ENCODE data around the gene LBP. TPM values are rescaled to one million over a fixed set of nuclear protein-coding genes. Genes with fewer than 3 reads are reported as not detected.
"Not testable (repeated sequence)": the region's sequence is repeated elsewhere in the genome, so short reads cannot be mapped to it uniquely, and the experiment has no call there.

Gene LBP
- total RNA-seq, 1 donor = 1.8 TPM

DNA sequence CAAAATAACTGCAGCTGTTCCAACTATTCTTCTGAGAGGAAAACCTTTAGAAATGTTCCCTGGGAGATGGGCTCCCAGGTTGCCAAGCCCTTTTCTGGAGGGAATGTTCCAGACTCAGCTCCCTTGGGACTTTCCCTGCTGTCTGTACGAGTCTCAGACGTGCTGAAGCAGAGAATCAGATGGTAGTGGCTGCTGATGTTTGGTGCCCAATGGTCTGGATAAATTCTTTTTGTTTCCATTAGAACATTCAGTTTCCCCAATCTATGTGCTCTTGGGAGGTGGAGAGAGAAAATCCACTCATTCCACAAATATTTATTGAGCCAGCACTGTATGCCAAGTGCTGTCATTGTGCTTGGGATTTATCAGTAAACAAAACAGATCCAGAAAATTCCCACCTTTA is 48.9 kb downstream of the LBP start:
- no peak overlapping the region for H3K4me3 ChIP-seq (ENCODE audit: insufficient read depth, low read length)

GRCh38 chr20:38395751-38396395 is 49.6 kb downstream of the LBP start:
- H3K79me2 ChIP-seq (ENCODE audit: insufficient read depth, low read length) = not testable (repeated sequence)

More for the DNA sequence above, 48.9 kb downstream of the LBP start:
- Histone ChIP-seq H2AFZ (ENCODE audit: low read length) (no peak overlapping the region), H3K36me3 (ENCODE audit: insufficient read depth, low read length) (no peaks in the 10 kb centered on the region), H3K4me2 (ENCODE audit: insufficient read depth, low read length) (no peak overlapping the region), H3K4me1 (ENCODE audit: insufficient read depth, low read length) (peaks cover 4% of the 10 kb centered on the region), H3K9me3 (ENCODE audit: low read depth, low read length) (no peaks in the 10 kb centered on the region), H3K27me3 (ENCODE audit: insufficient read depth, low read length) (peaks cover 3% of the 10 kb centered on the region), H3K27ac (ENCODE audit: low read depth, low read length) (no peak overlapping the region), H4K20me1 (ENCODE audit: insufficient read depth, low read length) (no peaks in the 10 kb centered on the region), H3K79me2 (ENCODE audit: insufficient read depth, low read length) (no peaks in the 10 kb centered on the region)
- DNase-seq (ENCODE audit: insufficient read length, low spot score, missing footprints) = no peak
- TF ChIP-seq, protein P1, sequence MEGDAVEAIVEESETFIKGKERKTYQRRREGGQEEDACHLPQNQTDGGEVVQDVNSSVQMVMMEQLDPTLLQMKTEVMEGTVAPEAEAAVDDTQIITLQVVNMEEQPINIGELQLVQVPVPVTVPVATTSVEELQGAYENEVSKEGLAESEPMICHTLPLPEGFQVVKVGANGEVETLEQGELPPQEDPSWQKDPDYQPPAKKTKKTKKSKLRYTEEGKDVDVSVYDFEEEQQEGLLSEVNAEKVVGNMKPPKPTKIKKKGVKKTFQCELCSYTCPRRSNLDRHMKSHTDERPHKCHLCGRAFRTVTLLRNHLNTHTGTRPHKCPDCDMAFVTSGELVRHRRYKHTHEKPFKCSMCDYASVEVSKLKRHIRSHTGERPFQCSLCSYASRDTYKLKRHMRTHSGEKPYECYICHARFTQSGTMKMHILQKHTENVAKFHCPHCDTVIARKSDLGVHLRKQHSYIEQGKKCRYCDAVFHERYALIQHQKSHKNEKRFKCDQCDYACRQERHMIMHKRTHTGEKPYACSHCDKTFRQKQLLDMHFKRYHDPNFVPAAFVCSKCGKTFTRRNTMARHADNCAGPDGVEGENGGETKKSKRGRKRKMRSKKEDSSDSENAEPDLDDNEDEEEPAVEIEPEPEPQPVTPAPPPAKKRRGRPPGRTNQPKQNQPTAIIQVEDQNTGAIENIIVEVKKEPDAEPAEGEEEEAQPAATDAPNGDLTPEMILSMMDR (IDR thresholded peaks at IDR 0.05; ENCODE audit: extremely low read depth, low read depth, low read length) = no peak

DNA sequence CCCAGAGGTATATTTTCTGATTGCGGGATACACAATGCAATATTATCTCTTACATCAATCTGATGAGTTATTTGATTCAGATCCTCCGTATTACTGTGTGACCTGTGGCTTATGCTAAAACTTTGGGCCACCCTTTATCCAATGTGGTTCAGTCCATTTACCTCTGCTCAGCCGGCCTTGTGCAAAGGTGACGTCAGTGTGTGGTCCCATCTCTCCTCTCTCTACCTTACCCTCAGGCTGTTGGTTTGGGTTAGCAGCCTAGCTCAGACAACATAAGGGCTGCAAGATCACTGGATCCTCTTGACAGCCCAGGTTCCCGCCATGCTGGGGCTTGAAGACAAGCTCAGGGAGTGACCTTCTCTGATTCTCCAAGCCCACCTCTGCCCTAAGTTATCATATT is 55.8 kb downstream of the LBP start:
- Histone ChIP-seq H3K27ac (ENCODE audit: low read depth, low read length) (no peak overlapping the region), H3K4me1 (ENCODE audit: insufficient read depth, low read length) (no peaks in the 10 kb centered on the region), H3K9me3 (ENCODE audit: low read depth, low read length) (no peaks in the 10 kb centered on the region), H3K36me3 (ENCODE audit: insufficient read depth, low read length) (no peaks in the 10 kb centered on the region), H2AFZ (ENCODE audit: low read length) (no peak overlapping the region), H3K4me3 (ENCODE audit: insufficient read depth, low read length) (no peak overlapping the region), H3K4me2 (ENCODE audit: insufficient read depth, low read length) (no peak overlapping the region), H4K20me1 (ENCODE audit: insufficient read depth, low read length) (no peaks in the 10 kb centered on the region), H3K27me3 (ENCODE audit: insufficient read depth, low read length) (no peaks in the 10 kb centered on the region), H3K79me2 (ENCODE audit: insufficient read depth, low read length) (no peaks in the 10 kb centered on the region)
- TF ChIP-seq, protein P1 (IDR thresholded peaks at IDR 0.05; ENCODE audit: extremely low read depth, low read depth, low read length) = no peak
- no peak for DNase-seq (ENCODE audit: insufficient read length, low spot score, missing footprints)

More at GRCh38 chr20:38395751-38396395, 49.6 kb downstream of the LBP start:
- not testable (repeated sequence) for H3K4me2 ChIP-seq (ENCODE audit: insufficient read depth, low read length); H3K27ac ChIP-seq (ENCODE audit: low read depth, low read length); H3K9me3 ChIP-seq (ENCODE audit: low read depth, low read length); H3K4me3 ChIP-seq (ENCODE audit: insufficient read depth, low read length); H3K27me3 ChIP-seq (ENCODE audit: insufficient read depth, low read length); H3K36me3 ChIP-seq (ENCODE audit: insufficient read depth, low read length); H4K20me1 ChIP-seq (ENCODE audit: insufficient read depth, low read length); H2AFZ ChIP-seq (ENCODE audit: low read length); H3K4me1 ChIP-seq (ENCODE audit: insufficient read depth, low read length); DNase-seq (ENCODE audit: insufficient read length, low spot score, missing footprints)

DNA sequence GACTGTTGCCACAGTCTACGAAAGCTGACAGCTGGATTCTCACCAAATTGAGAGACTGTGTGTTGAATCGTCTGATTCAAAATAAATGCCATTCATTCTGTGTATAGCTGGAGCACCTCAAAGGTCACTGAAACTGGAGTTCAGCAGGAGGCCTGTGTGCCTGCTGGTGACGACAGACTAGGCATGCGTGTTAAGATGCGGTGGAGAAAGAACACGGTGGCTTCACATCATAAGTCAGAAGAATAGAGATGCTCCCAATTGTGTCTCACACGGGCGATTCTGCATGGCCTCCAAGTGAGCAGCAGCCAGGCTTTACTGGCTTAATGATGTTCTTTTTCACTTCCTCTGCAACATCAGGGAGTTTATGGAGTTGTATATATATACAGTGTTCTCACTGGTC is 56.5 kb downstream of the LBP start:
- Histone ChIP-seq H2AFZ (ENCODE audit: low read length) (no peak overlapping the region), H3K9me3 (ENCODE audit: low read depth, low read length) (no peaks in the 10 kb centered on the region)

More for the DNA sequence above, 56.5 kb downstream of the LBP start:
- Histone ChIP-seq H3K4me1 (ENCODE audit: insufficient read depth, low read length) (no peaks in the 10 kb centered on the region), H3K4me3 (ENCODE audit: insufficient read depth, low read length) (no peak overlapping the region), H4K20me1 (ENCODE audit: insufficient read depth, low read length) (no peaks in the 10 kb centered on the region), H3K79me2 (ENCODE audit: insufficient read depth, low read length) (no peaks in the 10 kb centered on the region), H3K36me3 (ENCODE audit: insufficient read depth, low read length) (no peaks in the 10 kb centered on the region), H3K27me3 (ENCODE audit: insufficient read depth, low read length) (no peaks in the 10 kb centered on the region), H3K27ac (ENCODE audit: low read depth, low read length) (no peak overlapping the region), H3K4me2 (ENCODE audit: insufficient read depth, low read length) (no peak overlapping the region)
- TF ChIP-seq, protein P1 (IDR thresholded peaks at IDR 0.05; ENCODE audit: extremely low read depth, low read depth, low read length) = no peak
- no peak for DNase-seq (ENCODE audit: insufficient read length, low spot score, missing footprints)

Measured in osteoblast (primary cell).